NCI-H82 (cell line): ENCODE results near the gene ZC3H4.
"Not testable (repeated sequence)": the region's sequence is repeated elsewhere in the genome, so short reads cannot be mapped to it uniquely, and the experiment has no call there.

Experiments used
- DNase-seq: peaks from one replicate; lab custom pipeline; 2025; lab: John Stamatoyannopoulos, UW

Gene ZC3H4

GRCh38 chr19:47112997-47113849 lies at the start of gene ZC3H4:
ZC3H4 (minus strand) TSS chr19:47113776; CDS start chr19:47112584, 1,192 bp downstream.
- peak; percentile 100 for DNase-seq

- no peak for DNase-seq
Measured at GRCh38 chr19:47161876-47162489, 48.4 kb upstream of the ZC3H4 start.

- DNase-seq: no peak
Measured at GRCh38 chr19:47158879-47159503, 45.4 kb upstream of the ZC3H4 start.

GRCh38 chr19:47158367-47158791 lies 44.8 kb upstream of the ZC3H4 start:
- DNase-seq: no peak

- no peak for DNase-seq
Measured at GRCh38 chr19:47157431-47158321, 44.1 kb upstream of the ZC3H4 start.

GRCh38 chr19:47156861-47157430 lies 43.4 kb upstream of the ZC3H4 start:
- DNase-seq: no peak

GRCh38 chr19:47155148-47155547 lies 41.6 kb upstream of the ZC3H4 start:
- DNase-seq: no peak

- no peak for DNase-seq
Measured at GRCh38 chr19:47153266-47153665, 39.7 kb upstream of the ZC3H4 start.

- no peak for DNase-seq
Measured at GRCh38 chr19:47152632-47153031, 39.1 kb upstream of the ZC3H4 start.

GRCh38 chr19:47152205-47152604 lies 38.6 kb upstream of the ZC3H4 start:
- DNase-seq: no peak

GRCh38 chr19:47151627-47152026 lies 38.1 kb upstream of the ZC3H4 start:
- no peak for DNase-seq

- no peak for DNase-seq
Measured at GRCh38 chr19:47146920-47147319, 33.3 kb upstream of the ZC3H4 start.

GRCh38 chr19:47145639-47146486 lies 32.3 kb upstream of the ZC3H4 start:
- no peak for DNase-seq

- no peak for DNase-seq
Measured at GRCh38 chr19:47144630-47145029, 31.1 kb upstream of the ZC3H4 start.

GRCh38 chr19:47143322-47144073 lies 29.9 kb upstream of the ZC3H4 start:
- no peak for DNase-seq

GRCh38 chr19:47142779-47143178 lies 29.2 kb upstream of the ZC3H4 start:
- DNase-seq: no peak

GRCh38 chr19:47141695-47142094 lies 28.1 kb upstream of the ZC3H4 start:
- no peak for DNase-seq

- not testable (repeated sequence) for DNase-seq
Measured at GRCh38 chr19:47141252-47141651, 27.7 kb upstream of the ZC3H4 start.

GRCh38 chr19:47135156-47135555 lies 21.6 kb upstream of the ZC3H4 start:
- no peak for DNase-seq

- DNase-seq: no peak
Measured at GRCh38 chr19:47134545-47134944, 21.0 kb upstream of the ZC3H4 start.
